Measurements from ENCODE around the gene SAFB2. TPM values are rescaled to one million over a fixed set of nuclear protein-coding genes. Genes with fewer than 3 reads are reported as not detected.

SAFB2 gene
- total and polyA plus RNA-seq, 2 experiments from 2014 or later: 55.5 to 71.8 TPM

DNA sequence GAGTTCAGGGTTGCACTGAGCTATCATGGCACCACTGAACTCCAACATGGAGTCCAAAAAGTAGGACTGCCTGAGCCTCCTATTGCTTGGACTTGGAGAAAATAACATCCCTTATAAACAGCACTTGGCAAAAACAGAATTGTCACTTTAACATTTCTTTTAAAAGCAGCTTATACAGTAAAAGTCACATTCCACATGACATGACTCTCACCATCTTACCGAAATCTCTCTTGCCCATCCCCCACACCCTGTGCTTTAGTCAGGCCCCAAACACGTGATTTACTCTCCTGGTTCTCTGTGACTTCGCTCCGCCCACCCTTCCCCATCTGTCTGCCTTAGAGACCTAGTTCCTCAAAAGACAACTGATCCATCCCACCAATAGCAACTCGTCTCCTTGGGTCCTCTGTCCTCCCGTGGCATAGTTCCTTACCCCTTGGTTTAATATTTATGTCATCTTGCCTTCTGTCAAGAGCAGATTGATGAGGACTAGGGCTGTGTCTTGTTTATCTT lies 4.9 kb upstream of the SAFB2 start:
- no peak overlapping the region for H3K4me3 ChIP-seq
- H3K36me3 ChIP-seq: peaks cover 32% of the 10 kb centered on the region
- H3K27ac ChIP-seq: no peak overlapping the region
- peaks cover 7% of the 10 kb centered on the region for H3K4me1 ChIP-seq (ENCODE audit: low read depth)
- no peaks in the 10 kb centered on the region for H3K9me3 ChIP-seq (ENCODE audit: low read depth)
- TF ChIP-seq, protein P1, sequence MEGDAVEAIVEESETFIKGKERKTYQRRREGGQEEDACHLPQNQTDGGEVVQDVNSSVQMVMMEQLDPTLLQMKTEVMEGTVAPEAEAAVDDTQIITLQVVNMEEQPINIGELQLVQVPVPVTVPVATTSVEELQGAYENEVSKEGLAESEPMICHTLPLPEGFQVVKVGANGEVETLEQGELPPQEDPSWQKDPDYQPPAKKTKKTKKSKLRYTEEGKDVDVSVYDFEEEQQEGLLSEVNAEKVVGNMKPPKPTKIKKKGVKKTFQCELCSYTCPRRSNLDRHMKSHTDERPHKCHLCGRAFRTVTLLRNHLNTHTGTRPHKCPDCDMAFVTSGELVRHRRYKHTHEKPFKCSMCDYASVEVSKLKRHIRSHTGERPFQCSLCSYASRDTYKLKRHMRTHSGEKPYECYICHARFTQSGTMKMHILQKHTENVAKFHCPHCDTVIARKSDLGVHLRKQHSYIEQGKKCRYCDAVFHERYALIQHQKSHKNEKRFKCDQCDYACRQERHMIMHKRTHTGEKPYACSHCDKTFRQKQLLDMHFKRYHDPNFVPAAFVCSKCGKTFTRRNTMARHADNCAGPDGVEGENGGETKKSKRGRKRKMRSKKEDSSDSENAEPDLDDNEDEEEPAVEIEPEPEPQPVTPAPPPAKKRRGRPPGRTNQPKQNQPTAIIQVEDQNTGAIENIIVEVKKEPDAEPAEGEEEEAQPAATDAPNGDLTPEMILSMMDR (IDR thresholded peaks at IDR 0.05; ENCODE audit: low read depth, low read length): no peak
- H3K27me3 ChIP-seq: no peaks in the 10 kb centered on the region
- no peak for DNase-seq (ENCODE audit: low read depth in 1 of 2, low spot score in 1 of 2)

DNA sequence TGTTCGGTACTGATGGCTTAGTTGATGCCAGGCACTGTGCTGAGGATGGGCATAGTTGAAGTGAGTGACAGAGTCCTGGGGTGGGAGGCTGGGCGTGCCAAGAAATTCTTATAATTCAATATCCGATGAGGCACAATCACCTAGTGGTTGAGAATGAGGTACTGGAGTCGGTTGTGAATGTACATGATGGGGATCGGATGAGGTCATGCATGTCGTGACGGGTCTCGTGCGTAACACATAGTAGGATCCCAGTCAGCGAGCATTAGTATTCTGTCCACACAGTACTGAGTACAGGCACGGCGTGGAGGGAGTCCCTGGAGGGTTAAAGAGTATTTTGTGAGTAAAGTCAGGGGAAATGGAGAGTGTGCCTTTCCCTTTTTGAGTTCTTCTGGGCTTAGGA lies 3.1 kb upstream of the SAFB2 start:
- peak overlapping the region; percentile 25 for H3K27ac ChIP-seq
- no peak overlapping the region for H3K4me3 ChIP-seq
- peaks cover 32% of the 10 kb centered on the region for H3K36me3 ChIP-seq
- no peak for DNase-seq (ENCODE audit: low read depth in 1 of 2, low spot score in 1 of 2)
- H3K27me3 ChIP-seq: no peaks in the 10 kb centered on the region
- TF ChIP-seq, protein P1 (IDR thresholded peaks at IDR 0.05; ENCODE audit: low read depth, low read length): no peak
- H3K9me3 ChIP-seq (ENCODE audit: low read depth): no peaks in the 10 kb centered on the region
- H3K4me1 ChIP-seq (ENCODE audit: low read depth): peaks cover 13% of the 10 kb centered on the region

DNA sequence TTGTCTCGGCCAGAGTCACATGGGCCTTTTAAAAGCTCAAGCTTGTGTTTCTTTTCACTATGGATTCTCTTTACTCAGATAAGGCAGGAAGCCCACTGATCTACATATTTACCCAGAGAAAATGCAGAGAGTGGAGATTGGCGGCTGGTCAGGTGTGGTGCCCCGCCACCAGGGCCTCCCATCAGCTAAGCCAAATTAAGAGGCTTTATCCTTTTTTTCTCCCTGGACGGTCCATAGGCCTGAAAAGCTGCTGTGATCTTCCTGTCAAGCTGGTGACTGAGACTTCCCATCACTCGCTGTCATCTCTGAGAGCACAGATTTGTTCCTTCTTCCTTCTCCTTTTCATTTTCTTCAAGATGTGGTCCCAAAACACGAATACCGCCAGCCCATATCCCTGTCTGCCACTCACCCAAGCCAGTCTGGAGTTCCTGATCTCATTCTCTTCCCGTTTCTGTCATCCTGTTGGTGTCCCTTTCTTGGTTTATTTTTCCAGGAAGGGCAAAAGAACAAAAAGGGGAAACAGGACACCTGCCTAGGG lies 2.2 kb upstream of the SAFB2 start:
- Histone ChIP-seq H3K27me3 (no peaks in the 10 kb centered on the region), H3K4me1 (ENCODE audit: low read depth) (peaks cover 13% of the 10 kb centered on the region), H3K9me3 (ENCODE audit: low read depth) (no peaks in the 10 kb centered on the region), H3K4me3 (peak overlapping the region; percentile 85), H3K36me3 (peaks cover 34% of the 10 kb centered on the region), H3K27ac (no peak overlapping the region)
- TF ChIP-seq, protein P1 (IDR thresholded peaks at IDR 0.05; ENCODE audit: low read depth, low read length): no peak
- no peak for DNase-seq (ENCODE audit: low read depth in 1 of 2, low spot score in 1 of 2)

DNA sequence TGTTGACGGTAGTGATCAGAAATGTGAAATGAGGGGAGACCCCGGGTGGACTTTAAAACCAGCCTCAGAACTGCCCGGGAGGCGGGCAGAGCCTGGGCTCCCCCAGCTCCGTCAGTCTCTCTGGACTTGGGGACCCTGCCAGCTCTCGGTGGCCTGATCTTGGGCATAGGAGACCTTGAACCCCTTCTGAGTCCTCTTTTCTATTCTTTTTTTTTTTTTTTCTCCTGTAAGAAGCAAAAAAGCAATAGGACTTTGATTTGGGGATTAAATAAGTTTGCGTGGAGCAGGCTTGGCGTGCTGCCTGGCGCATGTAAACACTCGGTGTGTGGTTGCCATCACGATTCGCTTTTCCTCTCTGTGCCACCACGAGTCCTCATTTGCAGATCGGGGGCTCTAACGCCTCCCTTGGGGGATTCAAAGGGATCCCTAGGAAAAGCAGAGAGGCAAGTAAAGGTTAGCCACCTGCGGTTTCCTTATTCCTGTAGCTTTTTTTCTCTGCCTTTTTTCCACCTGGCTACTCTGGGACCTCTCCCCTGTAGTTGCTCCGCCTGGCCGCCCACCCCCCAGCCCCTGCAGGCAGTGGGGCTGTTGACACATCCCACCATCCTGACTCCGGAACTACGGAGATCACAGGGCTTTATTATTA lies 1.6 kb upstream of the SAFB2 start:
- H3K4me1 ChIP-seq (ENCODE audit: low read depth): peaks cover 13% of the 10 kb centered on the region
- H3K27ac ChIP-seq: peak overlapping the region; percentile 97
- no peaks in the 10 kb centered on the region for H3K27me3 ChIP-seq
- peaks cover 29% of the 10 kb centered on the region for H3K36me3 ChIP-seq
- H3K9me3 ChIP-seq (ENCODE audit: low read depth): no peaks in the 10 kb centered on the region
- TF ChIP-seq, protein P1 (IDR thresholded peaks at IDR 0.05; ENCODE audit: low read depth, low read length): no peak
- peak; percentile 42 to 53 for DNase-seq (ENCODE audit: low read depth in 1 of 2, low spot score in 1 of 2)
- peak overlapping the region; percentile 85 for H3K4me3 ChIP-seq

DNA sequence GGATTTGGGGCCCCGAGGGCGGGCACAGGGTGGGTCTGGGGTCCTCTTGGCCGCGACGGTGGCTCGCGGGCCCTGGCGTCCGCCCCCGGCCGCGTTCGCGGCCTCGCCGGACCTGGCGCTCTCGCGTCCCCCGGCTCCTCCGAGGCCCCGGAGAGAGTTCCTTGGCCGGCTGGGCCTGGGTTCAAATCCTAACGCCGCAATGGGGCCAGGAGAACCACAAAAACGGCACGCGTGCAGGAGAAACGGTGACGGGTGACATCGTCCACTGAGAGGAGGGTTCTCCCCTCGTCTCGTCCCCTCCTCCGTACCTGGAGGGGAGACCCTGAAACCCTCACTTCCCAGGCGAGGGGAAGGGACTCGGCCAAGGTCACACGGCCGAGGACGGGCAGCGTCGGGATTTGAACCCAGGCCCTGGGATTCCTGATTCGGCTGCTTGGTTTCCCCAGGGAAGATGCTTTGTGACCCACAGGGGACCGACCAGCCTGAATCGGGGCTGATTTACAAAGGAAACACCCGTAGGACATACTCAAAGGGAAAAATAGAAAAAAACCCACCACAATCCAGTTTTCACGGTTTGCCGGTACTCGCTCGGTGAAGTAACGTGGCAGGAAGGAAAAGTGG lies 931 bp upstream of the SAFB2 start:
- no peaks in the 10 kb centered on the region for H3K9me3 ChIP-seq (ENCODE audit: low read depth)
- peak overlapping the region; percentile 85 for H3K4me3 ChIP-seq
- TF ChIP-seq, protein P1 (IDR thresholded peaks at IDR 0.05; ENCODE audit: low read depth, low read length): no peak
- no peak for DNase-seq (ENCODE audit: low read depth in 1 of 2, low spot score in 1 of 2)
- no peaks in the 10 kb centered on the region for H3K27me3 ChIP-seq
- peaks cover 28% of the 10 kb centered on the region for H3K36me3 ChIP-seq
- H3K27ac ChIP-seq: peak overlapping the region; percentile 97
- peaks cover 13% of the 10 kb centered on the region for H3K4me1 ChIP-seq (ENCODE audit: low read depth)

Data from cardiac muscle cell (in vitro differentiated cells and primary cell).